ENCODE results near the gene MORC4. TPM values are rescaled to one million over a fixed set of nuclear protein-coding genes. Genes with fewer than 3 reads are reported as not detected.

Gene MORC4
- 1 to 10 TPM; 5.7 to 7.8 TPM for total RNA-seq

DNA sequence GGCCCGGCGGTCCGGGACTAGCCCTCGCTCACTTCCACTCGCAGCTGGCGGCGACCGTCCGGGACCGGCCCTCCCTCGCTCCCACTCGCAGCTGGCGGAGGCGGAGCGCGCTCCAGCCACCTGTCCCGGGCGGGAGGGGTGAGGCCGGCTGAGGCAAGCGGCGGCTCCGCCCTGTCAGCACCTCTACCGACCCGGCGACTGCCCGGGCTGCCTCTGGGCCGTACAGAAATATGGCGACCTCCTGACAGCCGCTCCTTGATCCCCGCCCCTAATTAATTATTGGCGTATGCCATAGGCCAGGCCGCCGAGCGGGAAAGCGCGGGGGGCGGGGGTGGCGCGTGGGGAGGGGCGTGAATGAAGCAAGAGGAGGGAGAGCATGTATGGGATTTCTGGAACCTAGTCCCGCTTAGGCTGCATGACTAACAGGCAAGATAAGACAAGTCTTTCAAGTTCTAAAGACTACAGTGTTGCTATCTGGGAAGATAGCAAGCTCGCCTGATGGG, at the start of gene MORC4:
Gene MORC4, minus strand, starts transcription at position 200 of the 503 bp plus-strand sequence. CDS start 243 bp downstream, outside the sequence.
- ATAC-seq (replicated peaks) = peak; percentile 86
- H3K4me3 Mint-ChIP-seq = peak within 1 kb of the TSS; percentile 83
- H3K36me3 Mint-ChIP-seq (ENCODE audit: low read depth) = no peaks in the 10 kb centered on the region
- no peak within 1 kb of the TSS for H3K27ac Mint-ChIP-seq
- peaks cover 8% of the 10 kb centered on the region for H3K4me1 Mint-ChIP-seq
- no peaks in the 10 kb centered on the region for H3K9me3 Mint-ChIP-seq
- no peaks in the 10 kb centered on the region for H3K27me3 Mint-ChIP-seq

- Mint-ChIP-seq H3K36me3 (ENCODE audit: low read depth) (no peaks in the 10 kb centered on the region), H3K9me3 (no peaks in the 10 kb centered on the region), H3K27me3 (peaks cover 7% of the 10 kb centered on the region), H3K4me3 (no peak overlapping the region), H3K27ac (no peak overlapping the region), H3K4me1 (no peaks in the 10 kb centered on the region)
- ATAC-seq (replicated peaks) = no peak
Observed at GRCh38 chrX:107047622-107048021, 47.6 kb upstream of the MORC4 start.

DNA sequence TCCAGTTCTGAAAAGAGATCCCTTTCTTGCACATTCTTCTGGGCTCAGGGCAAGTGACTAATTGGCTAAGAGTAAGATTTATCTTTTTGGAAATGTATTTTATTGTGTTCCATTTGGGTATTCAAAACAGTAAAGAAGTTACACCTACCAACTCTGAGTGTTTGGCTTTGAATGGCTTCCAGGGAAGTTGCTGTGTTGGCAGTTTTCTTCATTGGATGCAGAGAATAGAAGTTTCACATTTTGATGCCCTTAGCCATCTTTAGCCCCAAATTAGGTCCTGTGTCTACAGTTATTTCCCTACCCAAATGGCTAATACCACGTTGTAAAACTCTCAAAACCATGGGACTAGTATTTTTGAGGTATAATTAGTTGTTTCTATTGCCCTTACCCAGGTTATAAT, 29.7 kb upstream of the MORC4 start:
- Mint-ChIP-seq H3K4me1 (no peaks in the 10 kb centered on the region), H3K27me3 (peaks cover 2% of the 10 kb centered on the region), H3K9me3 (no peaks in the 10 kb centered on the region), H3K27ac (no peak overlapping the region), H3K36me3 (ENCODE audit: low read depth) (no peaks in the 10 kb centered on the region), H3K4me3 (no peak overlapping the region)
- ATAC-seq (replicated peaks) = no peak

GRCh38 chrX:107025545-107025944, 25.5 kb upstream of the MORC4 start:
- Mint-ChIP-seq H3K27me3 (peaks cover 2% of the 10 kb centered on the region), H3K4me3 (no peak overlapping the region), H3K36me3 (ENCODE audit: low read depth) (no peaks in the 10 kb centered on the region), H3K27ac (no peak overlapping the region), H3K9me3 (no peaks in the 10 kb centered on the region), H3K4me1 (no peaks in the 10 kb centered on the region)
- no peak for ATAC-seq (replicated peaks)

DNA sequence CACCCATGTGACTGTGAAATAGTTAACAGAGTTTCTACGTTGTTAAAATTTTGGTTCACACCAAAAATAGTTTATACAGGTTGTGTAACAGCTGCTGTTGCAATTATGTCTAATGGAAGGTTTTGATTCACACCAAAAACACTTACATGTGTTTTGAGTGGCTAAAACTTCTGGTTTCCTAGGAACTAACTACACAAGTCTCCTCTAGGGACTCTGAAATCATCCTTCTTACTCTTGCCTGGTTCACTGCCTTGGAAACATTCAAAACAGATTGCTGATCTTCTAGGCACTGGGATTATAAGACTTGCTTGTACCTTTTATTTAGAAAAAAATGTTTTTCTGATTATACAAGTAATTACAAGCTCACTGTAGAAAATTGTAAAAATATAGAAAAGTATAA, 14.9 kb upstream of the MORC4 start:
- Mint-ChIP-seq H3K27me3 (no peaks in the 10 kb centered on the region), H3K36me3 (ENCODE audit: low read depth) (no peaks in the 10 kb centered on the region), H3K27ac (no peak overlapping the region), H3K9me3 (no peaks in the 10 kb centered on the region), H3K4me3 (no peak overlapping the region), H3K4me1 (no peaks in the 10 kb centered on the region)
- ATAC-seq (replicated peaks) = no peak

DNA sequence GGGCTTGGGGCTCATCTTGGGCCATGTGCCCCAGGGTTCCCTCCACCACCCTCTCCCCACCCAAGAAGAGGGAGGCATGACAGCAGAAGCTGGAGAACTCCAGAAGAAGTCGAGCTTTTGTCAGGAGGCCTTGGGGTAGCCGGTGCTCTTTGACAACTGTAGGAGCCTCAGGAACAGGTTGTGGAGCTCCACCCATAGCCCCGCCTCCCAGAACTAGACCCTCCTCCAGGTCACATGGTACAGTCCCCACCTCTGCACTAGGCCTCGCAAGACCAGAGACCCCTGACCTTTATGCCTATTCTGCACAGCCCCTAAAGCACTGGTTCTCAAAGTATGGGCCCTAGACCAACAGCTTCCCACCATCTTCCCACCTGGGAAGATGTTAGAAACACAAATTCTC, 8.0 kb upstream of the MORC4 start:
- Mint-ChIP-seq H3K27me3 (no peaks in the 10 kb centered on the region), H3K27ac (no peak overlapping the region), H3K9me3 (no peaks in the 10 kb centered on the region), H3K4me3 (no peak overlapping the region), H3K4me1 (no peaks in the 10 kb centered on the region), H3K36me3 (ENCODE audit: low read depth) (no peaks in the 10 kb centered on the region)
- ATAC-seq (replicated peaks) = no peak

- Mint-ChIP-seq H3K9me3 (no peaks in the 10 kb centered on the region), H3K4me1 (peaks cover 8% of the 10 kb centered on the region), H3K36me3 (ENCODE audit: low read depth) (no peaks in the 10 kb centered on the region), H3K27ac (no peak overlapping the region), H3K27me3 (no peaks in the 10 kb centered on the region), H3K4me3 (peak overlapping the region; percentile 83)
- ATAC-seq (replicated peaks) = peak; percentile 68
Observed at GRCh38 chrX:106999002-106999975, 723 bp downstream of the MORC4 start.

- H3K4me3 Mint-ChIP-seq = no peak overlapping the region
- no peaks in the 10 kb centered on the region for H3K9me3 Mint-ChIP-seq
- no peak for ATAC-seq (replicated peaks)
- peaks cover 8% of the 10 kb centered on the region for H3K4me1 Mint-ChIP-seq
- H3K27ac Mint-ChIP-seq = no peak overlapping the region
- H3K27me3 Mint-ChIP-seq = no peaks in the 10 kb centered on the region
- H3K36me3 Mint-ChIP-seq (ENCODE audit: low read depth) = no peaks in the 10 kb centered on the region
Observed at GRCh38 chrX:106997611-106998010, 2.4 kb downstream of the MORC4 start.

DNA sequence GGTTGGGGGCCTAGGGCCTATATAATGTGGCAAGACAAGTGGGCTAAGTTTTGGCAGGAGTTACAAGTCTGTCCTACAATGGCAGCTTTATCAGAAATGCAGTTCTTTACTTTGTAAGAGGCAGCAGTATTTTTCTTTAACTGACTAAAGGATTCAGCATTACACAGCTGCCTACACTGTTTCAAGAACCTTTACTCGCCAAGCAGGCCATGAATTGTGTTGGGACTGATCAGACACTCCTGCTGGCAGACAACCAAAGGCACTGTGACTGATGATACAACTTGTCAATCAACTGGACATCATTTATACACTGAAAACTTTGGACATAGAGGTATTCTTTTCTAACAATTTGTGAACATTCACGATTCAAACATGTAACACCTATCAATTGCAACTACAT, 4.3 kb downstream of the MORC4 start:
- peaks cover 8% of the 10 kb centered on the region for H3K4me1 Mint-ChIP-seq
- no peak for ATAC-seq (replicated peaks)
- no peak overlapping the region for H3K27ac Mint-ChIP-seq
- H3K27me3 Mint-ChIP-seq = no peaks in the 10 kb centered on the region
- no peaks in the 10 kb centered on the region for H3K36me3 Mint-ChIP-seq (ENCODE audit: low read depth)
- no peaks in the 10 kb centered on the region for H3K9me3 Mint-ChIP-seq
- no peak overlapping the region for H3K4me3 Mint-ChIP-seq

- no peaks in the 10 kb centered on the region for H3K9me3 Mint-ChIP-seq
- ATAC-seq (replicated peaks) = peak; percentile 32
- no peaks in the 10 kb centered on the region for H3K27me3 Mint-ChIP-seq
- H3K4me3 Mint-ChIP-seq = no peak overlapping the region
- no peaks in the 10 kb centered on the region for H3K36me3 Mint-ChIP-seq (ENCODE audit: low read depth)
- no peak overlapping the region for H3K27ac Mint-ChIP-seq
- H3K4me1 Mint-ChIP-seq = no peaks in the 10 kb centered on the region
Observed at GRCh38 chrX:106987488-106987887, 12.5 kb downstream of the MORC4 start.

GRCh38 chrX:106980952-106981626, 18.9 kb downstream of the MORC4 start:
- no peaks in the 10 kb centered on the region for H3K27me3 Mint-ChIP-seq
- H3K4me3 Mint-ChIP-seq = no peak overlapping the region
- H3K9me3 Mint-ChIP-seq = no peaks in the 10 kb centered on the region
- H3K4me1 Mint-ChIP-seq = no peaks in the 10 kb centered on the region
- no peak overlapping the region for H3K27ac Mint-ChIP-seq
- peaks cover 15% of the 10 kb centered on the region for H3K36me3 Mint-ChIP-seq (ENCODE audit: low read depth)
- ATAC-seq (replicated peaks) = no peak

GRCh38 chrX:106976416-106976815, 23.6 kb downstream of the MORC4 start:
- peaks cover 21% of the 10 kb centered on the region for H3K36me3 Mint-ChIP-seq (ENCODE audit: low read depth)
- ATAC-seq (replicated peaks) = peak; percentile 44
- H3K27me3 Mint-ChIP-seq = no peaks in the 10 kb centered on the region
- no peaks in the 10 kb centered on the region for H3K4me1 Mint-ChIP-seq
- no peaks in the 10 kb centered on the region for H3K9me3 Mint-ChIP-seq
- no peak overlapping the region for H3K27ac Mint-ChIP-seq
- H3K4me3 Mint-ChIP-seq = no peak overlapping the region

- Mint-ChIP-seq H3K9me3 (no peaks in the 10 kb centered on the region), H3K27me3 (no peaks in the 10 kb centered on the region), H3K27ac (no peak overlapping the region), H3K36me3 (ENCODE audit: low read depth) (peaks cover 16% of the 10 kb centered on the region), H3K4me3 (no peak overlapping the region), H3K4me1 (no peaks in the 10 kb centered on the region)
- ATAC-seq (replicated peaks) = no peak
Observed at GRCh38 chrX:106973433-106974149, 26.4 kb downstream of the MORC4 start.

GRCh38 chrX:106972896-106973295, 27.1 kb downstream of the MORC4 start:
- H3K4me1 Mint-ChIP-seq = no peaks in the 10 kb centered on the region
- no peak overlapping the region for H3K4me3 Mint-ChIP-seq
- no peak for ATAC-seq (replicated peaks)
- H3K27me3 Mint-ChIP-seq = no peaks in the 10 kb centered on the region
- H3K27ac Mint-ChIP-seq = no peak overlapping the region
- H3K9me3 Mint-ChIP-seq = no peaks in the 10 kb centered on the region
- peaks cover 16% of the 10 kb centered on the region for H3K36me3 Mint-ChIP-seq (ENCODE audit: low read depth)
